ENCODE results near the gene KIAA1586. TPM values are rescaled to one million over a fixed set of nuclear protein-coding genes. Genes with fewer than 3 reads are reported as not detected.

Gene KIAA1586, protein sequence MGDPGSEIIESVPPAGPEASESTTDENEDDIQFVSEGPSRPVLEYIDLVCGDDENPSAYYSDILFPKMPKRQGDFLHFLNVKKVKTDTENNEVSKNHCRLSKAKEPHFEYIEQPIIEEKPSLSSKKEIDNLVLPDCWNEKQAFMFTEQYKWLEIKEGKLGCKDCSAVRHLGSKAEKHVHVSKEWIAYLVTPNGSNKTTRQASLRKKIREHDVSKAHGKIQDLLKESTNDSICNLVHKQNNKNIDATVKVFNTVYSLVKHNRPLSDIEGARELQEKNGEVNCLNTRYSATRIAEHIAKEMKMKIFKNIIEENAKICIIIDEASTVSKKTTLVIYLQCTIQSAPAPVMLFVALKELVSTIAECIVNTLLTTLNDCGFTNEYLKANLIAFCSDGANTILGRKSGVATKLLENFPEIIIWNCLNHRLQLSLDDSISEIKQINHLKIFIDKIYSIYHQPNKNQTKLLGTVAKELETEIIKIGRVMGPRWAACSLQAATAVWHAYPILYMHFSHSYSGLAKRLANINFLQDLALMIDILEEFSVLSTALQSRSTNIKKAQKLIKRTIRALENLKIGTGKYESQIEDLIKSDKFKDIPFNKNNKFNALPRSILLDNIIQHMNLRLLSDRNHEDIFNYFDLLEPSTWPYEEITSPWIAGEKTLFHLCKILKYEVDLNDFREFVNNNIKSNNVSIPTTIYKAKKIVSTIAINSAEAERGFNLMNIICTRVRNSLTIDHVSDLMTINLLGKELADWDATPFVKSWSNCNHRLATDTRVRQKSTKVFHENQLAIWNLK
- total RNA-seq: 23.5 and 25.7 TPM in 2 replicates

GRCh38 chr6:57046332-57047256 is at the start of gene KIAA1586:
Gene KIAA1586, plus strand, starts transcription at chr6:57046693. Its CDS starts 63 bp downstream, at chr6:57046756.

DNA sequence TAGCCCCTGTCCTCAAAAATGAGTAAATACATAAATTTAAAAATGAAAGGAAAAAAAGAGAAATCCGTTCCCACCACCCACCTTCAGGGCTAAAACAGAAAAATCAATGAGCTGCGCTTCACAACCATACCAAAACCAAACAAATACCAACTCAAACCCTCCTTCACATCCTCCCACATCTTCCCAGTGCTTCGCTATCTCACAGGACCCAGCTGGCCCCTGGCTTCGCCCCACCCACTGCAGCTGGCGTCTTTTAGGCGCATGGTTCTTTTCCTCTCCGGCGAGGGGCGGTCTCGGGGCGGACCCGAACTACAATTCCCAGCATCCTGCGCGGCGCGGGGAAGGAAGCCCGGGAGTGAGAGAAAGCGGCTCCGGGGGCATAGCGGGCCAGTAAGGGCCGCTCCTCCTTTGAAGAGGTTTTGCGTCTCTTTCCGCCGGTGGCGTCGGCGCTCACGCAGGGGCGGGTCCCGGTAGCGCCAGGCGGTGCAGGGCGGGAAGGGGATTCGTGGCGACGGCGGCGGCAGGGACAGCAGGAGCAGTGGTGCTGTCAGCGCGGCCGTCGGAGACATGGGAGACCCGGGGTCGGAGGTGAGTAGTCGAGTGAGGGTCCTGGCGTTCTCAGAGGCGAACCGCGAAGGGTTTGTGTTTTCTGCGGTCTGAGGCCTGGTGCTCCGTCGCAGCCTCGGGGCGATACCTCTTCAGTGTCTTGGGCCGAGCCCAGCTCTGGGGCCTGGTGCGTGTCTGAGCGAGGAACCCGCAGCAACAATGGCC is 43.4 kb downstream of the KIAA1586 start, which contains the start of gene ZNF451:
ZNF451 (plus strand) TSS at position 502 of the 771 bp plus-strand sequence; CDS start at position 568, 66 bp downstream.

Small RNA genes lying within 50 kb of the gene (small RNA-seq; reads per million reads assigned to genes)
- gene FTH1P15: not detected

Other genes starting within 250 kb of the KIAA1586 start
- 27.1 and 33.3 TPM in 2 replicates for gene BEND6, start 91.6 kb upstream of the KIAA1586 start, total RNA-seq
- gene ZNF451, start 43.5 kb downstream of the KIAA1586 start, total RNA-seq: 78.9 and 88.6 TPM in 2 replicates
- 72.7 and 77.6 TPM in 2 replicates for gene BAG2, start 125.6 kb downstream of the KIAA1586 start, total RNA-seq
- gene RAB23, start 175.6 kb downstream of the KIAA1586 start, total RNA-seq: 181 and 201 TPM in 2 replicates